GM19035 (cell line): ENCODE measurements around the gene ZNF710.

Experiments used
- ATAC-seq: cut with Tn5 transposase; IDR thresholded peaks from one replicate; pipeline ENCODE4 v1.9.1; 2021; ENCODE audit not compliant: unreplicated experiment

Gene ZNF710

GRCh38 chr15:90016721-90017120 lies 15.6 kb downstream of the ZNF710 start:
- ATAC-seq: no peak

- no peak for ATAC-seq
Observed at GRCh38 chr15:90018216-90018831, 17.2 kb downstream of the ZNF710 start.

GRCh38 chr15:90019611-90020010 lies 18.5 kb downstream of the ZNF710 start:
- no peak for ATAC-seq

DNA sequence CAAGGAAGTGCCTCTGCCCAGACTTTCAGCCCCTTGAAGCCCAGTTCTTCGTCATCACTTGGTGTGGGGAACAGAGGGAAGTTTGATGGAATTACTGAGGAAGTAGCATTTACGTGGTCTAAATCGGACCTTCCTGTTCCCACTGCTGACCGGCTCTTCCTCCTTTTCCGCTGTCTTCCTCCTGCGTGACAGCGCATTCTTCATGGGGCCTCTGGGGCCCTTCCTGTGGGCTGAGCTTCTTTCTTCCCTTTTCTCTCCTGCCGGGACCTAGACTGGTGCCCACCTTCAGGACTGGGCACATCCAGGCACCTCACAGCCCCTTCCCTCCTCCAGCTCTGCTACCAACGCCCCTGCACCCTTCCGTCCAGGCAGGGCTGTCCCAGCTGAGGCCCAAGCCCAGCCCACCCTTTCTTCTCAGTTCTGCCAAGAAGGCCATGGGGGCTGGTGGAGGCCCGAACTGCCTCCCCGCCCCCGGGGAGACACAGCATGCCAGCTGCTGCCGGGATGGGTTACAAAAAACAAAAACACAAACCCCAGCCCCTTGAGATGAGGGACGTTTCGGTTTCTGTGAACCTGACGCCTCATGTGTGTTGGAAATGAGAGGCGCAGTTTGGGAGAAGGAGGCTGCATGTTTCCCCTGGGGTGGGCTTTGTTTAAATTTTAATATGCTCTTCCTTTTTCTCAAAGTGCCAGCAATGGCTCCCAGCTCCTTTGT lies 19.1 kb downstream of the ZNF710 start:
- ATAC-seq: no peak

- no peak for ATAC-seq
Observed at GRCh38 chr15:90020936-90021507, 19.9 kb downstream of the ZNF710 start.

DNA sequence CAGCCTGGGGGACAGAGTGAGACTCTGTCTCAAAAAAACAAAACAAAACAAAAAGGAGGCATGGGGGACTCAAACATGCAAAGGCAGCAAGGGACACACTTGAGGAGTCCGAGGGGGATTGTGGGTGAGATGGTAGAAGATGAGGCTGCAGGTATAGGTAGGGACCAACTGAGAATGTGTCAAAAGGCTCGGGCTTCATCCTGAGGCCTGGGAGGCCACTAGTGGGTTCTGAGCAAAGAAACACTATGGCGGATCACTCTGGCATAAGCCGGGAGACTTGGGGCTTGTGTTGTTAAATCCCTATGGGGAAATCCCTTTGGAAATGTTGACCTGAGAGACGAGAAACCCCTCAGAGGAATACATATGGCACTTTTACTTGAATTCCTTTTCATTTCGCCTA lies 21.2 kb downstream of the ZNF710 start:
- ATAC-seq: no peak

GRCh38 chr15:90022905-90023700 lies 22.0 kb downstream of the ZNF710 start:
- ATAC-seq: no peak

GRCh38 chr15:90024406-90024805 lies 23.3 kb downstream of the ZNF710 start:
- ATAC-seq: no peak

GRCh38 chr15:90025489-90026033 lies 24.4 kb downstream of the ZNF710 start:
- no peak for ATAC-seq

DNA sequence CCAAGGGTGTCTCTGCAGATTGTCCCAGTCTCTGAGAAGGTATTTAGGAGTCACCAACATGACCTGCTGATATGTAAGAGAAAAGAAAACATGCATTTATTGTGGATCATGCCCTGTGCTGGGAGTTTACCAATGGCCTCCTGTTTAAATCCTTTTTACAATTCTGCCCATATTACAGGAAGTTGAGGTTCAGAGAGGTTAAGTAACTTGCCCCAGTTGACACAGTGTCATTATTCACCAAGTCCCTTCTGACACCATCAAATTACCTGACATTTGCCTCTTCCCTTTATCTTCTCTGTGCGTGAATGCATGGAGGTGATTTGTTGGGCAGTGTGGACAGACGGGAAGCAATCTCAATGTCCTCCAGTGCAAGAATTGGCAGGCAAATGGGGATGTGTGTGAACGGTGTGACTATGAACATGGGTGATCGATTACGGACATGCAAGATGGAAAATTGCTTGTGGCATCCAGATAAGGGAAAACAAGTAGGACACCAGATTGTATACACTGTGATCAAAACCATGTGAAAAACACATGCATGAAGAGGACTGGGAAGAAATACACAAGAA lies 27.3 kb downstream of the ZNF710 start:
- ATAC-seq: no peak

DNA sequence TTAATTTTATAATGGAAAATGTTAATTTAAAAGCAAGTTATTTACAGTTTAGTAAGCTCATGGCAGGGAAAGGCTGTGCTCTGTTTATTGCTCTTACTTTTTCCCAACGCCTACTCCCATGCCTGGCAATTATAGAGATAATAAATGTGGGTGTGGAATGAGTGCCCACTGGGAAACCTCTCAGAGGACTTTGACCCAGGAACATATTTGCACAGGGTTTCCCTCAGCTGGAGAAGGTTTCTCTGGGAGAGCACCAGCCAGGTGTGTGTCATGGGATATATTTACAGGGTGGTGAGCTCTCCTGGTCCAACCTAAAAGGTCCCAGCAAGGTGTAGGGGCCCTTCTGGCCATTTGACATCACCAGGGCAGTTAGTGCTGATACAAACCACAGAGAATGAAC lies 27.9 kb downstream of the ZNF710 start:
- no peak for ATAC-seq

GRCh38 chr15:90030376-90030775 lies 29.3 kb downstream of the ZNF710 start:
- ATAC-seq: no peak

DNA sequence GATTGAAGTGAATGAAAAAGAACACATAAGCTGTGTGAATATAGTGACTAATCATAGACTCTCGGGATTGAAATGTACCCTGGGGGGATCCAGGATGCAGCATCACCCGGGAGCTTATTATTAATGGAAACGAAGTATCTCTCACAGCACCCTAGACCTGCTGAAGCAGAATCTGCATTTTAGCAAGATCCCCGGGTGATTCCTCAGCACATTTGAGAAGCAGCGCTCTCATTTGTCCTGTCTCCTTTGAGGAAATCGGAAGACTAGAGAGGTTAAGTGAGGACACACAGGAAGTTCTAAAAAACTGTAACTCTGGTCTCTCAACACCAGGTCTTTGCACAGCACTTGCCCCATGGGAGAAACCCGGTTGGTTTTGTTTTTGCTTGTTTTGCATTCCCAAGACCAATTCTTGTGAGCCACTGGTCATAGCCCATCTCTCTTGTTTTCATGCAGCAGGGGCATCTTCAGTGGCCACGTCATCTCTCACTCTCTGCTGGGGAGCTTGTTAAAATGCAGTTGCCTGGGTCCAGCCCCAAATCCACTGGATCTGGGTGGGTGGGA lies 30.2 kb downstream of the ZNF710 start:
- peak; percentile 90 for ATAC-seq

- ATAC-seq: no peak
Observed at GRCh38 chr15:90033006-90033405, 31.9 kb downstream of the ZNF710 start.

GRCh38 chr15:90033448-90033847 lies 32.3 kb downstream of the ZNF710 start:
- no peak for ATAC-seq

GRCh38 chr15:90035095-90035839 lies 34.1 kb downstream of the ZNF710 start:
- no peak for ATAC-seq

DNA sequence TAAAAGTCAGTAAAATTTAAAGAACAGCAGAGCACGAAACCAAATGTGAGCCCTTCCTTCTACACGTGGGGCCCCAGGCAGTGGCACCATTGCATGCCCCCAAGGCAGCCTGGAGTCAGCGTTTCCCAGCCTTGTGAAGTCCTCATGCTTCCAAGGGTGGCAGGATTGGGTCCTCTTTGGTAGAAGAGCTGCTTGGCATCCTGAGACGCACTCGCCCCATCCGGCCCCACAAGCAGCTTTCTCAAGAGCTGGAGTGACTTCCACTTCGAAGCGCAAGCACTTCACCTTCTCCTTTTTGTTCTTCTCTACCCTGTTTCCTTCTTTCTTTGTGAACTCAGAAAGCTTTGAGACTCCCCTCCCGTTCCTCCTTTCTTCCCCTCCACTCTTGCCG lies 34.7 kb downstream of the ZNF710 start:
- ATAC-seq: no peak

DNA sequence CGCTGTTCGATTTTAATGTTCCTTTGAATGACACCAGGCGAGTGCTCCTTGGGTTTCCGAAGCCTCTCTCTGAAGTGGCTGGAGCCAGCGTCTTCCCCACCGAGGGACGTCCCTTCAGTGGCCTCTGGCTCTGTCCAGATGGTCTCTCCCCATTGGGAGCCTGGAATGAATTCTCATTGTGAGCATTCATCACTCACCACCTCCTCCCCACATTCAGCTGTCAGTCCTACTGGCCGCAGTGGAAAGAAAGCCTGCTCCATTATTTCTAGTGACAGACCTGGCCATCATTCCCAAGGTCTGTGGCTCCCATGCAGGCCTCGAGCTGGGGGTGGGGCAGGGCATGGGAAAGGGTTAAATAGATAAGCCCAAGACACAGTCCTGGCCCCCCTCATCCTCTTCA lies 35.2 kb downstream of the ZNF710 start:
- no peak for ATAC-seq

DNA sequence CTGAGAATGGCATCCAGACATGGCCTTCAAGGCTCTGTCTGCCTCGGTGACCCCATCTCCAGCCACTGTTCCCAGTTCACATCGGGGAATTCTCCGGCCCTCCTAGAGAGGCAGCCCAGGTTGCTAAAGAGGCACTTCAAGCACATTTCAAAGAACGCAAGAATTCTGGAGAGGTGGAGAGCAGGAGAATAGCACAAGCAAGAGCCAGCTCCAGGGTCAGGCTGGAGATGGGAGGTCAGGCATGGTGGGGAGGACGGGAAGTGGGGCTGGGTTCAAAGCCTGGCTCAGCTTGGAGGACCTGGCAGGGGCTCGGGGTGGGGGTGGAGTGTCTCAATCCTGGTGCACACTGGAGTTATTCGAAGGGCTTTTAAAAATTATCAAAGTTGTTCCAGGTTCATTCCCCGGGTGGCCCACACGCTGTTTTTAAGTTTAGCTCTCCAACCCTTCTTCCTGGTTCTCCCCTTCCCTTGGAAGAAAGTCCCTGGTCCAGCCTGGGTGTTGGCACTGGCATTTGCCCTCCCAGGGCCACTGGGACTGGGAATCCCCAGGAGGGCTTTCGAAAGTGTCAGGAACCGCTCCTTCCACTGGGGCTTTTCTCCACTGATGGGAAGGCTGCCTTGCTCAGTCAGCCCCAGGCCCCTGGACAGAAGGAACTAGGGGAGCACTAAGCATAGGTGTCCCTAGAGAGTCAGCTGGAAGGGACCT lies 35.8 kb downstream of the ZNF710 start:
- ATAC-seq: no peak

GRCh38 chr15:90037511-90037860 lies 36.4 kb downstream of the ZNF710 start:
- no peak for ATAC-seq
